CD4-positive, alpha-beta T cell treated with Interleukin-17A for 1 hour (primary cell): ENCODE measurements around the gene MPL.
"Not testable (repeated sequence)": the region's sequence is repeated elsewhere in the genome, so short reads cannot be mapped to it uniquely, and the experiment has no call there.

Experiments
- DNase-seq: peaks from one replicate; pipeline ENCODE4 v3.0.0-alpha.2; 2020

The MPL gene

GRCh38 chr1:43382027-43382779 is 44.6 kb downstream of the MPL start:
- DNase-seq: no peak

GRCh38 chr1:43383449-43383848 is 45.8 kb downstream of the MPL start:
- DNase-seq: no peak

DNA sequence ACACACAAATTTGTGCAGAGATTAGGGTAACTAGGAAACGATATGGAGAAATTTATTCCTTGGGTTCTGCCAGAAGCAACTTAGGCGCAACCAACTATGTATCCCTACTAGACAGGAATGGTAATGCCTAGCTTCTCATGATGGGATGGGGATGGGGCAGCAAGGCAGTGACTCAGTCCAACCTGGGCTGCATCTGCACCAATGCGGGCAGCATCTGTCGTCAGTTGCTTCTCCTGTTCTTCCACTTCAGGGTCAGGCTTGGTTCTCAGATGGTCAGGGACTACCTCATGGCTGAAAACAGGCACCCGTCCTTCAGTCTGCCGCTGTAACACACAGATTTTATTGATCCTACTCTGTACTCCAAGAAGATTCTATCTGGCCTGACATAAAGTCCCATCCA is 49.1 kb downstream of the MPL start:
- DNase-seq: no peak

DNA sequence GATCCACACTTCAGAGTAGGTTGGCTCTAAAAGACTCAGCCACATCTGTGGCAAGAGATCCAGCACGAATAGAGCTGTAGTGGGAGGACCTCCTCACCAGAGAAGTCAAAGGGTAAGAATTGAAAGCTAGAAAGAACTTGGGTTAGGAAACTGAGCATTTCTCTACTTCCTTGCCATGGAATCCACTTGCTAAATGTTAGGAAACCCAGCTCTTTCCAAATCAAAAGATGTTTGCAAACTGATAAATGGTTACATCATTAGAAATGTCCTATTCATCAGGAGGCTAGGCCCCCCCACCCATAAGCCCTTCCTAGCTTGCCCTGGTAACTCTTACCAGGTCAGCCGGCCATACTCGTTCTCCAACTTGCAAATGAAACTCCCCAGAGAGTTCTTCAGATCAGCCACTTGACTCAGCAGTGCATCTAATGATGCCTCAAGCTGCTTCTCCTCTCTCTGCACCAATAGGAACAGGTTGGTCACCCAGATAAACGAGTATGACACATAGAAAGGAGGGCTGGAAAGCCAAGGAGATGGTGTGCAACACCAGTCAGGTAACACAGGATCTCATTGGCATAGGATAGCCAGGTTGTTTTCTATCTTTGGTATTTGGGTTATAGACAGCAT is 50.5 kb downstream of the MPL start:
- no peak for DNase-seq

DNA sequence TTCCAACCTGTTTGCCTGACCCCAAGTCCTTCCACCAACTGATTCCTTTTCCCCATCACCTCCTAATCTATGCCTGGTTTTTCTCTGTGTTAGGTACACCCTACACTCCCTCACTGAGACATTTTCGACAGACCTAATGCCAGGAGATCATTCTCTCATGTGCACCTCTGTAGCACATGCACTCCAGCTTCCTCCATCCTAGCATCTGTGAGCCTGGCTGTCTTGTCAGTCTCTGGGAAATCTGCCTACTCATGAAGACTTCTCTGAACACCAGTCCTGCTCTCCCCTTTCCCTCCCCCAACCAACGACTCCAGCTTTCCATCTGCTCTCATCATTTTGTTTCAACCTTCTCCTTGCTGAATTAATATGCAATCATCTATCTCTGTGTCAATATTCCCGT is 51.0 kb downstream of the MPL start:
- DNase-seq: no peak

- DNase-seq: peak; percentile 96
Observed at GRCh38 chr1:43389326-43390313, 52.0 kb downstream of the MPL start, which contains the start of the genes MED8 and SZT2. Gene MED8 (minus strand): TSS chr1:43389800. CDS start chr1:43389764, 36 bp downstream. Gene SZT2 (plus strand): TSS chr1:43389899. CDS start chr1:43389969, 70 bp downstream.

- DNase-seq: no peak
Observed at GRCh38 chr1:43392702-43393101, 55.1 kb downstream of the MPL start.

GRCh38 chr1:43395523-43395922 is 57.9 kb downstream of the MPL start:
- no peak for DNase-seq

GRCh38 chr1:43396059-43396458 is 58.4 kb downstream of the MPL start:
- no peak for DNase-seq

DNA sequence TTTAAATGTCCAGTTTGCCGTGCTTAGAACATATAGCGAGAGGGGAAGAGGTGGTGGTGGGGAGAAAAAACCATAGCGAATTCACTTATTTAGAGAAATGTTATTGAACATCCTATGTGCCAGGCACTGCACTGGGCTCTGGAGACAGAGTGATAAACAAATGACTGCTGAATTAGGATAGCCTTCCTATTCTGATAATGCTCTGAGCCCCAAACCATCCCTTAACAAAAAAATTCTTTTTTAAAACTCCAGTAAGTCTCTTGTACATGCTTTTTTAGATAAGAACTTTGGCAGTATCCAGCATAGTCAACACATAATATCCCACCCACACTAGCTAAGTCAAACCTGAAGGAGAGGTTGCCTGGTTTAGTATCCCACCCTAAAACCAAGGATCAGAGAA is 60.6 kb downstream of the MPL start:
- no peak for DNase-seq

DNA sequence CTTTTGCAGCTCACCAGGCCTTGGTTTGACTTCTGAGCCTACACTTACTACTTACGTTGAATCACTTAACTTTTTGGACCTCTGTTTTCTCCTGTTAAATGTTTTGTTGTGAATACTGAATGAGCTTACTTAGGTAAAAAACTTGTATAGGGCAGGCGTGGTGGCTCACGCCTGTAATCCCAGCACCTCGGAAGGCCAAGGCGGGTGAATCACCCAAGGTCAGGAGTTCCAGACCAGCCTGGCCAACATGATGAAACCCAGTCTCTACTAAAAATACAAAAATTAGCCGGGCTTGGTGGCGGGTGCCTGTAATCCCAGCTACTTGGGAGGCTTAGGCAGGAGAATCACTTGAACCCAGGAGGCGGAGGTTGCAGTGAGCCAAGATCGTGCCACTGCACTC is 62.8 kb downstream of the MPL start:
- DNase-seq: not testable (repeated sequence)

GRCh38 chr1:43402089-43402865 is 64.7 kb downstream of the MPL start:
- DNase-seq: no peak
